KG1 (cell line): ENCODE results near the gene DKK3.

Experiments
- DNase-seq: peaks from one replicate; lab custom pipeline; 2025; lab: John Stamatoyannopoulos, UW

The DKK3 gene

GRCh38 chr11:11937957-11938356 is 70.5 kb downstream of the DKK3 start:
- no peak for DNase-seq

- DNase-seq = no peak
Observed at GRCh38 chr11:11937433-11937832, 71.0 kb downstream of the DKK3 start.

- no peak for DNase-seq
Observed at GRCh38 chr11:11935536-11935935, 72.9 kb downstream of the DKK3 start.

- no peak for DNase-seq
Observed at GRCh38 chr11:11931461-11932055, 76.9 kb downstream of the DKK3 start.

- DNase-seq = no peak
Observed at GRCh38 chr11:11929920-11930319, 78.5 kb downstream of the DKK3 start.

GRCh38 chr11:11923828-11924227 is 84.6 kb downstream of the DKK3 start:
- DNase-seq = no peak

- DNase-seq = no peak
Observed at GRCh38 chr11:11916981-11917399, 91.4 kb downstream of the DKK3 start.

GRCh38 chr11:11915625-11916024 is 92.8 kb downstream of the DKK3 start:
- no peak for DNase-seq

GRCh38 chr11:11913395-11913794 is 95.0 kb downstream of the DKK3 start:
- no peak for DNase-seq
